ENCODE results near the gene ZBTB7A. TPM values are rescaled to one million over a fixed set of nuclear protein-coding genes. Genes with fewer than 3 reads are reported as not detected.
A peak's percentile ranks its signal among the peaks of the same experiment; 100 is the strongest.

Gene ZBTB7A
- total RNA-seq, 2 donors from 2014 or later: 28.5 to 32.5 TPM

DNA sequence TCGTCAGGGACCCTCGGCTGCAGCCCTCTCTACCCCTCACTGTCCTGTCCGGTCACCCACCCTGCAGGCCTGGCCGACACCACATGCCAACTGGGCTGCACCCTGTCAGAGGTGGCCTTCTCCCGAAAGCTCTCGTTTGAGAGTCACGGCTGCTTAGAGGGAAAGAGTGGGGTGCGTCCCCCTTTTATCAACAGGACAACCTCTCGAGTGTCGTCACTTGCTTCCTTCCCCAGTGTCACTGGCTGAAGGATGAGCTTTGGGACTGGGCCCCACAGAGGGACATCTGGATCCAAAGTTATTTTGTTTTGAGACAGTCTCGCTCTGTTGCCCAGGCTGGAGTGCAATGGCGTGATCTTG lies 28.8 kb upstream of the ZBTB7A start:
- ATAC-seq: no peak
- intact Hi-C loops (cut with DNase I): no loop called here
- DNase-seq: no peak

DNA sequence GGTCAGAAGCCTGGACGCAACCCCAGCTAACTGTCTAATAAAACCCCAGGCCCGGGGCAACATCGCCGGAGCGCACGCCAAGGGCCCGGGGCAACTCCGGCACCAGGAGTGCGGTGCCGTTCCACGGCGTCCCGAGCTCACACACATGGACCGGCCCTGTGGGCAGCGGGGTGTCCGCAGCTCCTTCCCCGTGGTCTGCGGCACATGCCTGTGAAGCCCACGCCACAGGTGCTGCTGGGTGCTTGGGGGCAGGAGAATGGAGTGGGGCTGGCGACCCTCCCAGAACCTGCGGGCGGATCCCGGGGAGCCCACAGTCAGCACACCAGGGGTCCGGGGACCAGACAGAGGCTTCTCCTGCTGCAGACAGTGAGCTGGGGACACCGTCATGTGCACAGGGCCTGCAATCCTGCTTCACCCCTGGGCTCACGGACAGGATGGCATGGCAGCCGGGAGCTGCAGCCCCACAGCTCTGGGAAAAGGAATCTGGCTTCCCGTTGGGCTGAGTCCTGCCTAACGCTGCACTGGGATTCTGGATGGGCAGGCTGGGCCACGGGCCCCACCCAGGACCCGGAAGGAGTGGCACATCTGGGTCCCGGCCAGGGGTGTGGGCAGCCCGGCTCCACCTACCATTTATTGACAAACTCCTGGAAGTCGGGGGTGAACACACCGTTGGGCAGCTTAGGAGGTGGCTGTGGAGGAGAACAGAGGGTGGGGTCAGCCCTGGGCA lies 28.2 kb upstream of the ZBTB7A start:
- no peak for DNase-seq
- no peak for ATAC-seq
- intact Hi-C loops (cut with DNase I): no loop called here

DNA sequence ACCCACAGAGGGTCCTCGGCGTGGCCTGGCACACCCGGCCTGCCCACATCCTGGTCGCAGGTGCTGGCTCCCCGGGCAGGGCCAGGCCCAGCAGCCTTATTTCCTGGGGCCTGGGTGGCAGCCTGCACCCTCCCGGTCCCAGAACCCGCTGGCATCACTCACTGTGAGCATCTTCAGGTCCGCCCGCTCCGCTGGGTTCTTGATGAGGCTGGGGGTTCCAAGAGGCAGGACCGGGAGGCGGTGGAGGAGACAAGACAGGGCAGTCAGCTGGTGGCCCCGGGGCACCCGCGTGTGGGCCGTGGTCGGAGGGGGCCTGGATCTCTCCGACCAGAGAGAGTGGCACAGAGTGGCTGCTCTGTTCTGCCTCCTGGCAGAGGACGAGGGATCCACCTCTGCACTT lies 27.6 kb upstream of the ZBTB7A start:
- ATAC-seq: no peak
- DNase-seq: no peak
- intact Hi-C loops (cut with DNase I): no loop called here

- no peak for ATAC-seq
- intact Hi-C loops (cut with DNase I): no loop called here
Observed at GRCh38 chr19:4093643-4094175, 27.0 kb upstream of the ZBTB7A start.

DNA sequence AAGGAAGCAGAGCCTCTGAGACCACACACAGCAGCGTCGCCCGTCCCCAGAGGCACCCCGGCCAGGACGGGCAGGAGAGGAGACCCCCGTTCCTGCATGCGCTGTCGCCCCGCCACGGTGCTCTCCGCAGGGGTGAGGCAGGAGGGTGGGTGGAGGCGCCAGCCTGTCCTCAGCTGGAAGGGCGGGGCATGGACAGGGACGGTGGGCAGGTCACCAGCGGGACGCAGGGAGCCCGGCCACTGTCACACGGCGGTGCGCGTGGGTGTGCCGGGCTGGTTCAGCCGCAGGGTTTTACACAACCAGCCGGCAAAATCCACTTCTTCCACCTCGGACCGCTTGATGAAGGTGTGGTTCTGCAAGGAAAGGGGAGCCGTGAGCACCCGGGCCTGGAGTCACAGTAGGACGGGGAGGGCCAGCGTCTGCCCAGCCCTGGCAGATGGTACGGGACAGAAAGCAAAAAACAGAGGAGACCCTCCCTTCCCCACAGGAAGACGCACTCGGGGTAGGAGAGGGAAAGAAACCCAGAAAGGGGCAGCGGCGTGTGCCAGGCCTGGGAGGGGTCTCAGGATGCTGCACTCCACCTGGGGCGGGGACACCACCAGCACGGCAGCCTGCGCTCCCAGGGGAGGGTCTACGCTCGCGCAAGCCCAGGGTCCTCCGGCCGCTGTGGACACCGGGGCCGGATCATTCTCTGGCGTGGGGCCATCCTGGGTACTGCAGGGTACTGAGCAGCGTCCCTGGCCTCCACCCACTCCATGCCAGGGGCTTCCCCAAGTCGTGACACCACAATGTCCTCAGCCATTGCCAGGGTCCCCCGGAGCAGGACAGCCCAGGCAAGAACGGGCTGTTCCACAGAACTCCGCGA lies 23.9 kb upstream of the ZBTB7A start:
- intact Hi-C loops (cut with DNase I): no loop called here
- ATAC-seq (no peak), DNase-seq (no peak)

More at GRCh38 chr19:4093643-4094175, 27.0 kb upstream of the ZBTB7A start:
- DNase-seq: no peak

DNA sequence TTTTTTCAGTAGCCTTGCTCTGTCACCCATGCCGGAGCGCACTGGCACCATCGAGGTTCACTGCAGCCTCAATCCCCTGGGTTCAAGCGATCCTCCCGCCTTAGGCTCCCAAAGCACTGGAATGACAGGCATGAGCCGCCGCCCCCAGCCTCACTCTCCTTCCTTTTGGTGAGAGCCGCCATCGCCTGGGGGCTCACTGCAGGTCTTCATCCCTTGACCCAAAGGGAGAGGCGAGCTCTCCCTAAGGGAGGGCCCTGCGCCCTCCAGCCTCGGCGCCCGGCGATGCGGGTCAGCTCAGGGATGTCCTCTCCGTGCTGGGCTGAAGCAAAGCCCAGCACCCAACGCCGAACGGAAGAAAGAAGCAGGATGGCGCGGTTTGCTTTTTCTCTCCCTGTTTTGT lies 23.2 kb upstream of the ZBTB7A start:
- intact Hi-C loops (cut with DNase I): no loop called here
- ATAC-seq: no peak
- no peak for DNase-seq

DNA sequence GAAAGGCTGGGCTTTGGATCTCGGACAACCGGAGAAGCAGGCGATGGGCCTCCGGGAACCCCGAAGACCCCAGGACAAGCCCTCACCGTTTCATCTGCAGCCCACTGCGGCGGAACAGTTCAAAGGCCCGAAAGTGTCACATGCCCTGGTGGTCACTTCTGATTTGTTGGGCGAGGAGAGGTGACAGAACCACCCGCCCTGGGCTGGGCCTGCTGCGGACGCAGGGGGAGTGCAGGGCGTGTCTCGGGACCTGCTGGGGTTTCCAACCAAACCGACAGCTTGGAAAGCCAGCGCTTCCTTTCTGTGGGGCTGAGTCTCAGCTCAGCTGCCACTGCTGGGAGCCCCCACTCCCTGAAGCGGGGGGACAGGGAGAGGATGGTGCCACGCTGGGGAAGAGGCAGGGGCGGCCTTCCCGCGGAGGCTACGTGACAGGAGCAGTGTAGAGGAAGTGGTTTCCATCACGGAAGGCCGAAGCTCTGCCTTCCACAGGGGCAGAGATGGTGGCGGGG lies 22.8 kb upstream of the ZBTB7A start:
- ATAC-seq (peak; percentile 39 to 56), DNase-seq (no peak)
- intact Hi-C loops (cut with DNase I): no loop called here

DNA sequence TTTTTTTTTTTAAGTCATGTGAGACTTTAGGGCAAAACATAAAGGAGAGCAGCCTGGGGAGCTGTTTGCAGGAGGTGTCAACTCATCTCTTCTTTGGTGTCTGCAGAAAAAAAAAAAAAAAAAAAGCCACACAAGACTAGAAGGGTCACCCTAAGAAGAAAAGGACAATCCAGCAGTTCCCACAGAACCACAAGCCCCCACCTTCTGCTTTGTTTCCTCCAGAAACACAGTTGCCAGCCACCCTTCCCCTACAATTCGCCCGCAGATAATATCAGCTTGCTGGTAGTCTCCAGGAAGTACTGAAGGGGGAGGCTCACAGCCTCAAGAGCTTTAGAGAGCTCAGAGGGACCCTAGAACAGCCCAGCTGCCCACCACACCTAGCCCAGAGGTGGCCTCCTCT lies 22.3 kb upstream of the ZBTB7A start:
- ATAC-seq (peak; percentile 24 to 41), DNase-seq (no peak)

DNA sequence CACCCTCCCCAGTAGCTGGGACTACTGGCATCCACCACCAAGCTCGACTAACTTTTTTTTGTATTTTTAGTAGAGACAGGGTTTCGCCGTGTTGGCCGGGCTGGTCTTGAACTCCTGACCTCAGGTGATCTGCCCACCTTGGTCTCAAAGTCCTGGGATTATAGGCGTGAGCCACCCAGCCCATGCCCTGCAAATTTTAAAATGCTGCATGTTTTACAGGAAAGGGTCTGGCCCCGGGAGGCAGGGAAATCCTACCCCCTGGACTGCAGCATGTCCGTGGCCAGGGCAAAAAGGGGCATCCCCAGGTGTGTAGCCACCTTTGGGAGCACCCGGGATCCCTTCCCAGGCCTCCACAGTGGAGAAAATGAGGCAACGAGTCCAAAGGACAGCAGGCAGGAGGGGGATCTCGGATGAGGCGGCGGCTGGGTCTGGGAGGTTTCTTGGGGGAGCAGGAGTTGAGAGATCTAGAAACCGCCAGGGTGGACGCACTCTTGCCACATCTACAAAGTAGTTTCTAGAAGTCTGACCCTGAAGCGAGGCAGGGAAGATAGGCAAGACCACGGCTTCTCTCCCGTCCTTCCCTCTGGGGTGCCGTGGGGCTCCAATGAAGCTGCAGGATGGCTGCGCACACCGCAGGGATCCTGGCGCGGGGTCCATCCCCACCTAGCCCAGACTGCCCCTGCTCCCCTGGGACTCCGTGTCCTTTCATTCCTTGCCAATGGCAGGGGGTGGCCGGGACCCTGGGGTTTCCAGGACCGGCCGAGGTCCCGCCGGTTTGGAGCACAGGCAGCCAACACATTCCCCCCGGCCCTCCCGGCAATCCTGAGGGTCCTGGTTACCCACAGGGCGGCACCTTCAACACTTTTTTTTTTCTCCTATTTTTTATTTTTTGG lies 21.3 kb upstream of the ZBTB7A start:
- intact Hi-C loops (cut with DNase I): no loop called here
- no peak for DNase-seq
- ATAC-seq: no peak

More for the DNA sequence above, 22.3 kb upstream of the ZBTB7A start:
- intact Hi-C loops (cut with DNase I): no loop called here

- DNase-seq (no peak), ATAC-seq (no peak)
- intact Hi-C loops (cut with DNase I): no loop called here
Observed at GRCh38 chr19:4086411-4086867, 19.7 kb upstream of the ZBTB7A start.

GRCh38 chr19:4084547-4084877 lies 17.8 kb upstream of the ZBTB7A start:
- ATAC-seq: no peak
- DNase-seq: no peak
- intact Hi-C loops (cut with DNase I): no loop called here

DNA sequence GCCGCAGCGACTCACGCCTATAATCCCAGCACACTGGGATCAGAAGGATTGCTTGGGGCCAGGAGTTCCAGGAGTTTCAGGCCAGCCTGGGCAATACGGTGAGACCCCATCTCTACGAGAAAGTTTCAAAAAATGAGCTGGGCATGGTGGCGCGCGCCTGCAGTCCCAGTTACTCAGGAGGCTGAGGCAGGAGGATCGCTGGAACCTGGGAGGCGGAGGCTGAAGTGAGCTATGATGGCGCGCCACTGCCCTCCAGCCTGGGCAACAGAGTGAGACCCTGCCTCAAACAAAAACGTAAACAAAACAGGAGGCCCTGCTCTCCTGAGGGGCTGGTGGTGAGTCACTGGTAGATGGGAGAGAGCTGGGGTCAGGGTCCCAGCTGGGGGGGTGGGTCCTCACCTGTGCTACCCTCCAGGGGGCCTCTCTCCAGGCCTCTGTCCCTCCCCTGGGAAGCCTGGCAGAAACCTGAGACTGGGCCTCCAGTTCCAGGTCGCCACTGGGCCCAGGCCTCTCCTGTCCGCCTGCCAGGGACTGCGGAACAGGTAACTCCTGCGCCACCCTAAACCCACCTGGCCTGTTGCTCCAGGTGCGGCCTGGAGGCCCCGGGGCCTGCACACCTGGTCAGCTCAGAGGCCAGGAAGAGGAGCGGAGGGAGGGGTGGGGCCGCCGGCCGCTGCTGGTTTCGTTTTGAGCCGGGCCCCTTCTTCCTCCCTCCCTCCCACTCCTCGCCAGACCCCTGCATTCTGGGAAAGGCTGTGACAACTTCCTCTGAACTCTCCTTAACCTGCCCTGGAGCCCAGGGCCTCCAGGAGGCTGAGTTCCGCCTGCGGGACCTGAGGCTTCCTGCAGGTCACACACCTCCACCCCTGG lies 17.2 kb upstream of the ZBTB7A start:
- intact Hi-C loops (cut with DNase I): no loop called here
- peak in 1 of 2 donors; percentile 16 for ATAC-seq
- no peak for DNase-seq

GRCh38 chr19:4082172-4082571 lies 15.5 kb upstream of the ZBTB7A start:
- DNase-seq (no peak), ATAC-seq (no peak)
- intact Hi-C loops (cut with DNase I): no loop called here

DNA sequence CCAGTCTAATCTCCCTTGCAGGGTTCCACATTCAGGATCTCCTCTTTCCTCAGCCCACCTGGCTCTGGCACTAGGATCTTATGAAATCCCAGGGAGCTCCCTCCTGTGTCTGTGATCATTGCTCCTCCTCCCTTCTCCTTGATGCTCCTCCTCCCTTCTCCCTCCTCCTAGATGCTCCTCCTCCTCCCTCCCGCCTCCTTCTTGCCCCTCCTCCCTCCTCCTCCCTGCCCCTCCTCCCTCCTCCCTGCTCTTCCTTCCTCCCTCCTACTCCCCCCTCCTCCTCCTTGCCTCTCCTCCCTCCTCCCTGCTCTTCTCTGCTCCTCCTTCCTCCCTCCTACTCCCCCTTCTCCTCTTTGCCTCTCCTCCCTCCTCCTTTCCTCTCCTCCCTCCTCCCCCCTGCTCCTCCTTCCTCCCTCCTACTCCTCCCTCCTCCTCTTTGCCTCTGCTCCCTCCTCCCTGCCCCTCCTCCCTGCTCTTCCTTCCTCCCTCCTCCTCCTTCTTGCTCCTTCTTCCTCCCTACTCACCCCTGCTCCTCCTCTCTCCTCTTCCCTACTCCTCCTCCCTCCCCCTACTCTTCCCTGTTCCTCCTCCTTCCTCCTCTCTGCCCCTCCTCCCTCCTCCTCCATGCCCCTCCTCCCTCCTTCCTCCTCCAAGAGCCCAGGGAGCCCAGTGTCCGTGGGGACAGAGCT lies 14.9 kb upstream of the ZBTB7A start:
- intact Hi-C loops (cut with DNase I): no loop called here
- no peak for DNase-seq
- no peak for ATAC-seq

- ATAC-seq (no peak), DNase-seq (no peak)
- intact Hi-C loops (cut with DNase I): no loop called here
Observed at GRCh38 chr19:4080473-4080872, 13.8 kb upstream of the ZBTB7A start.

DNA sequence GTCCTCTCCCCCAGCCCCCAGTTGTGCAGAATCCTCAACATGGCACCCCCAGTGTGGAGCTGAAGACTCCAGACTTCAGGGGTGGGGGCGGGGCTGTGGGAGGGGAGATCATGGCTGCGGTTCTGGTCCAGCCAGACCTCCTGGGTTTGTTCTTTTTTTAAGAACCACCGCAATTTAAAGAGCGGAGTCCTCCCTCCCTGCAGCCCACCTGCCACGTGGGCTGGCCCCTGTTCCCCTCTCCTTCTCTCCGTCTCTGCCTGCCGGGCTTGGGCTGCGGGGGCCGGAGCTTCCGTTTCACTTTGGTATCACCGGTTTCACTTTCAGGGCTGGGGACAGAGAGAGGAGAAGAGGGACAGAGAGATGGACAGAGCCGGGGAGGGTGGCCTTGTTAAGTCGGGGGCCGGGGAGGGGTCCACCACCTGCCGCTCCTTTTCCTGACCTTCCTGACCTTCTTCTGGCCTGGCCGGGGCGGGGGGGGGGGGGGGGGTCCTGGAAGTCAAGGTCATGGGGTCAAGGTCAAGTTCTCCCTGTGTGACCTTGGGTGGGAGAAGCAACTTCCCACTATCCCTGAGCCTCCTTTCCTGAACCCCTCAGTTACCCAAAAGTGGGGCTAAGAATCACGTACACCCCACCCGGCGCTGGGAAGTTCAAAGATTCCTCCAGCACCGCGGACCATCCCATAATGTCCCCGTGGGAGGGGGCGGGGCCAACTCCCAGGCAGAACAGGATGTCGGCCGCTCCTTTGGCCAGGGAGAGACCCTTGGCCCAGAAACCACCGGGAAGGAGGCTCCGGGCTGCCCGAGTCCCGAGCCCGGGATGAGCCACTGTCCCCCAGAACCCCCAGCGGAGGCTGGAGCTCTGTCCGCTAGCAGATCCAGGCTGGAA lies 11.3 kb upstream of the ZBTB7A start:
- DNase-seq (peak; percentile 84), ATAC-seq (peak; percentile 82 to 85)
- intact Hi-C loops (cut with DNase I): no loop called here

DNA sequence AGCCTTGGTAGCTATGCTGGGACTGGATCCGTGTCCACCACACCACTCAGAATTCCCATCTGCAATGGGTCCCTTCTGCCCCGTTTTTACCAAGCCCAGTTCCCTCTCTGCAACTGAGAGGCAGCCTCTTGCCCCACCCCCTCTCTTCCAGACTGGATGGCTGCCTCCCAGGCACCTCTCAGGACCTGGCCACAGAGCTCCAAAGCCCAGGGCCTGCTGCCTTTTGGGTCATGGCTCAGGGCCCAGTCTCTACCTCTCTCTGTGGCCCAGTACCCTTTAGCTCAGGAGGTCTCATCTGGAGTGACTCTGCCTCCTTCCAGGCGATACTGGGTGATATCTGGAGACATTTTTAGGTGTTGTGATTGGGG lies 10.3 kb upstream of the ZBTB7A start:
- ATAC-seq: peak in 1 of 2 donors; percentile 7
- intact Hi-C loops (cut with DNase I): no loop called here

More for the DNA sequence above, 10.3 kb upstream of the ZBTB7A start:
- DNase-seq: no peak

All from left cardiac atrium (tissue), 4 donors.